ENCODE results near the gene TBRG4.

The TBRG4 gene

DNA sequence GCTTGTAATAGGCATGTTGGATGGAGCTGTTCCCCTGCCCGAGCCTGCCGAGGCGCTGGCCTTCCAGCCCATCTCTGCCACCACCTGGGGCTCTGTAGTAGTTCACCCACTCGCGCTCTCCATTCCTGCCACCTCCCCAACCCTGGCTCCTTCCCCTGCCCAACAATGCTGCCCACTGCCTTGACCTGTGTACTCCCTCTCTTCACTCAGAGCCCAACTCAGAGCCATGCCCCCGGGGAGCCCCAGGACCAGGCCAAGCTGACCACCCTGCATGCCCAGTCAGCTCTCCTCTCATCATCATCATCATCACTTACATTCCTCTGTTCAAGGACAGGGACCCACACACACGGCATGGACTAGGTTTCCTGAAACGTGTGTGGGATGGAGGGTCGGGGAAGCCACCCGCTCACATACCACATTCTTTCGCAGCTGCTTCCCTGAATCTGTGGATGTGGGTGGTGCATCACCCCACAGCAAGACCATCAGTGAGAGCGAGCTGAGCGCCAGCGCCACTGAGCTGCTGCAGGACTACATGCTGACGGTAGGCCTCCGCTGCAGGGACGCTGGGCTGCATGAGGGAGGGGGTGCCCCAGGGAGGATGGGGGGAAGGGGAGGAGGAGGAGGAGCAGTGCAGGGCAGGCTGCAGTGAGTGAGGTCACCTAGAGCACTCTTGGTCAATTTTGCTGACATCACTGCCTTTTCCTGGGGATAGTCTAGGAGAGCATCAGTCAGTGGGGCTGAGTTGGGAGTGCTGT is 38.3 kb downstream of the TBRG4 start:
- DNase-seq: no peak

DNA sequence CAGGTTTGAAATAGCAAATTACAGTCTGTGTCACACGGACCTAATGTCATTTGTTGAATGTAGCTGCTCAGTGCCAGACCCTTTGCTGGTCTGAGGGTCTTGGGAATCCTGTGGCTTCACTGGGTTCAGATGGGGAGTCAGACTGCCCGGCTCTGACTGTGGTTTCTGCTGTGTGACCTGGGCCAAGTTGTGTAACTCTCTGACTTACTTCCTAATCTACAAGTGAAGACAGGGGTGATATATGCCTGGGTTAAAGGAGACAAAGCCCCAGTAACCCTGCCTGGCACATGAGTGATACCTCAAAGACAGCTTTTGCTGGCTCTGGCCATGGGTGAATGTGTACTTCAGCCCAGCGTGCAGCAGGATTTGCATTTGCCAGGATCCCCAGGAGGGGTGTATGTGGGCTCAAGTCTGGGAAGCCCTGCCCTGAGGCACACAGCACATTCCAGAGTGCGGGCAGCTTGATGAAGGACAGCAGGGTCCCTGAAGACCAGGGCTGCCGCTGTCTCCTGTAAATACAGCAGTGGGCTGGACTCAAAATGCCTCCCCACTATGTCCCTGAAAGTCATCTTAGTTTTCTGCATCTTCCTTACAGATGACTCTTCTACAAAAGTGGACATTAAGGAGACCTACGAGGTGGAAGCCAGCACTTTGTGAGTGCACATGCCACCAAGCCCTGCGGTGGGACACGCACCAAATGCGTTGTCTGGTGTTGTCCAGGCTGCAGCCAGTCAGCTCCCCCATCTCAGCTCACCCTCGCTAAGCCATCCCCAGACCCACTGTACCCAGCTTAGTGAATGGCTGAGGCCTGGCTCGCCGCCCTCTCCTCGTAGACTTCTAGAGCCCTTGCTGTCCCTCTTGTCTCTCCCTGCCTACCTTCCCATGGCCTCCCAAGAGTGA is 39.1 kb downstream of the TBRG4 start:
- no peak for DNase-seq

DNA sequence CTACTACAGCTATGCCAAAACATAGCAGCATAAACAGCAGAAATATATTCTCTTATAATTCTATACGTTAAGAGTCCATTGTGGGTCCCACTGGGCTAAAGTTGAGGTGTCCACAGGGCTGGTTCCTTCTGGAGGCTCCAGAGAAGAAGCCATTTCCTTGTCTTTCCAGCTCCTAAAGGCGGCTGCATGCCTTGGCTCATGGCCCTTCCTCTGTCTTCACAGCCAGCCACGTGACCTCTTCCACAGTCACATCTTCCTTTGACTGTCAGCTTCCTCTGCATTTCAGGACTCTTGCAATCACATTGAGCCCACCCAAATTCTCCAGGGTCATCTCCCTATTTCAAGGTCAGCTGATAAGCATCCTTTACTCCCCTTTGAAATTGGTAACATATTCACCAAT is 40.0 kb downstream of the TBRG4 start:
- DNase-seq: no peak

DNA sequence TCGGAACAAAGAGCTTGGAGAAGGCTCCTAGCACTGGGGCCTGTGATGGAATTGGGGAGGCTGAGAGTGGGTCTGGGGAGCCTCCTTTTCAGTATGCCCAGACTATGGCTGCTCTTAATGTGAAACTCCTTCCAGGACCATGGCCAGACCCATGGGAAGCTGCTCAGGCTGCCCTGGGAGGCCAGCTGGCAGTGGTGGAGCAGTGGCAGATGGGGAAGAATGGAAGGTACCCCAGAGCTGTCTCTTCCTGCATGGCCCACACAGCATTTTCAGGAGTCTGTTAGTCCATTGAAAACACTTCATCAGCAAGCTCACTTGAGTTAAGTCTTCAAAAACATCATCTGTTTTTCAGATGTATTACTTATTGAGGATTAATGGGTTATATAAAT is 41.2 kb downstream of the TBRG4 start:
- no peak for DNase-seq

DNA sequence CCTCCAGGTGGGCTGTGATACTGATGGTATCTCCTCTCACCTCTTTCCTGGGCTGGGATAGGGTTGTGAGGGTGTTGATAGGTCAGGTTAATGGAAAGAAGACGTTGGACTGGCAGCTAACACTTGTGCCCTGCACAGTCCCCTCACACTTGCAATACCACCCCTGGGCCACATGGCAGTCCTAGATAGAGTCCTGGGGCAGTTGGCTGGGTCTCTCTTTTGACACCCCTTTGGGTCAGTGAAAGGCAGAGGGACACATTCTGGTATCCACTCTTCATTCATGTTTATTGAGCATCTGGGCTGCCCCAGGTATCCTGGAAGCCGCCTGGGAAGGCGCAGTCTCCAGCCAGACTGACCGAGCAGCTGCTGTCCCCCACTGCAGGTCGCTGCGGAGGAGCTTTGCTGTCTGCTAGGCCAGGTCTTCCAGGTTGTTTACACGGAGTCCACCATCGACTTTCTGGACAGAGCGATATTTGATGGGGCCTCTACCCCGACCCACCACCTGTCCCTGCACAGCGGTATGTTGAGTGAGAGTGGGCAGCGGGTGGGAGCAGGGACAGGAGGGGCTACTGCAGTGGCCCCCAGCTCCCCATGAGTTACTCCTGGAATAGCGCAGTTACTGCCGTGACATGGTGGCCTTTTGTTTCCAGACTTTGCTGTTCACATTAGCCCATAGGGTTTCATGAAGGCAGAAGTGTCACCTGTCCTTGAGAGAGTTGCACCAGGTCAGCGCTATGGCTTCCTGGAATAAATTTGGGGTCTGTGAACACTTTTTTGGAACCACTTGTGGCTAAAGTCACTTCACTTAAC is 41.8 kb downstream of the TBRG4 start:
- DNase-seq: no peak

DNA sequence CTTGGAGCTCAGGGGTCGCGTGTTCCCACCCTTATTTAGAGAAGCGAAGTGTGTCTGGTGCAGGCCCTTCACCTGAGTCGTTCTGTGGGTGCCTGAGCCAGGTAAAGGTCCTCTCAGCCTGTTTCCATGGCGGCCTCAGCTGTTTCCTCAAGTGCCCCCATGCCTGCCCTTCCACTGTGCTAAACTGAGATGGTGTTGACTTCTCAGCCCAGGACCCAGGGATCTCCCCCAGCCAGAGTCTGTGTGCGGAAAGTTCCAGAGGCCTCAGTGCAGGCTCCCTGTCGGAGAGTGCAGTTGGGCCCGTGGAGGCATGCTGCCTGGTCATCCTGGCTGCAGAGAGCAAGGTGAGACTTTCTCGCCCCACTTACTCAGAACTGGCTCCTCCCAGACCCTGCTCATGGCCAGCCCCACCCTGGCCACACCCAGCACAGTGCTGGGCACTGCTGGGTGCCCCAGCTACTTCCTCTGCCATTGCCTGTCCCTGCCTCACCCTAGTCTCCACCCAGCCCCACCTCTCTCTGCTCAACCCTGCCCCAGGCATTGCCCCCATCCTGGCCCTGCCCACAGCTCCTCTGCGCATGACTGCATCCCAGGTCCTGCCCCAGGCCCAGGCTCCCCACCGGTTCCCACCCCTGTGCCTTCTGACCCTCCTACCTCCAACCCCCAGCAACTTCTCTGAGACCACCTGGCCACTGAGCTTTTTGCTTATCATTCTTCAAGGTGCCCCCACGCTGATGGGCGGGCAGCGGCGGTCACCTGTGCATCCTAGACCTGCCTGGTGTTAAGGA is 43.1 kb downstream of the TBRG4 start:
- DNase-seq: no peak

DNA sequence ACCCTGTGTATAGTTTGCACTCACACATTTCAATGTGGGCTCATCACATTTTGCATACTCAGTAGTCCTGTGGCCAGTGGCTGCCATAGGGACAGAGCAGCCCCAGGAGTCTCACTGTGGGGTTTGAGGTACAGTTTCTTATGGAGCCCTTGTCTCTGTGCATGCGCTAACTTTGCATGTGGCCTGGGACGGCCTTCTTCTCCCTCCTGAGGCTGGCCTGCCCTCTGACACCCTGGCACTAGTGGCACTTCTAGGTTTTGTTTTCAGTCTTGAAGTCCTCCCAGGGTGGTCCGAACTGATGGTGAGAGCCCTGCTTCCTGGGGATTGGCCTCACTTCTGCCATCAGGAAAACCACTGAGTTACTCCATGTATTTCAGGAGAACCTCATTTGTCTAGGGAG is 43.9 kb downstream of the TBRG4 start:
- DNase-seq: no peak

DNA sequence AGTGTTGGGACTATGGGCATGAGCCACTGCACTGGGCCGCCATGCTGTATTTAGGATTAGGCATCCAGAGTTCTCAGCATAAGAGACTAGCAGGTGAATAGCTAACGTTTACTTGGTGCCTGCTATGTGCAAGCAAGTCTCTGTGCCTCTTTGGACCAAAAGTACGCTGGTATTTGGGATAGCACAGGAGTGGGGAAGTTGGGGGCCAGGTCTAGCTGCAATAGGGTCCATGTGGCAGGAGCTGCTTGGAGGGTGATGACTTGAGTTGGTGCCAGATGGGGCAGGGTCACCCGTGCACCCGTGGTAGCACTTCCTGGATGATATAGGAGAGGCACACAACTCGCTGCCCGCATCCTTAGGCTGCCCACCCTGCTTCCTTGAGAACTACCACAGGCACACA is 45.1 kb downstream of the TBRG4 start:
- no peak for DNase-seq

DNA sequence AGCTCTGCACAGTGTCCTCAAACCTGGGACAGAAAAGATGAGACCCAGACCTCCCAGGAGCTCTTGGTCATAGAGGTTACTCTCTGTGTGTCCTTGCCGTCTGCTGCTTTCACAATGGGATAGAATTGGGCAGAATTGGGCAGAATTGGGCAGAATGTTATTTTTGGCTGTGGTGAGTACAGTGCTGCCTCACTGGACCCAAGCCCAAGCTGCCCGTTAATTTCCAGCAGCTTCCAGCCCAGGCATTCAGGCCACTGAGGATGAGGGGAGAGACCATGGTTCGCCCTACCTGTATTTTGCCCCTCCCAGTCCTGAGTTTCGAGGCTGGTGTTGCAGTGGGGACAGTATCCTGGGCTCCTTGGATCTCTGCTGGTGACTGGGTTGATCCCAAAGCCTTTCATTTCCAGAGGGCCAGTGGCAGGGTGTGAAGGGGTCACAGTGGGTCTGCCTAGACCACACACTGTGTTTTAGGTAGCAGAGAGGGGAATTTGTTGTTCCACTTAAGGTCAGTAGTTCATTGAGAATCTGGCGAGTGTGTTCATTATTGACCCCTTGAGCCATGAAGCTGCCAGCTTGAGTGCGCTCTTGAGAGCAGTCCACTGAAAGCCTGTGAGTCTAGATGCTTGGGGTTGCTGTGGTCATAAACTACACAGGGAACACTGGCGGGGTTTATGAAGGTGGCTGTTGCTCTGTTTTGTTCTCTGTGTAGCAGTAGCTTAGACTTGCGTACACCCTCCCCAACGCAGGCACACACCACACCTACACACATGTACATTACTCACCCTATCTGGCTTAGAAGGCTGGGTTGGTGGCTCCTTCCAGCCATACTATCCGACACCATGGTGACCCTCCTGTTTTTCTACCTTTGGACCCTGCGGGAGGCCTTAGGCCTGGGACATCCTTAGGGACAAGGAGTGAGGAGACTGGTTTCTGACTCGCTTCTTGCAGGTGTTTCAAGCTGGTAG is 46.2 kb downstream of the TBRG4 start:
- DNase-seq: no peak

DNA sequence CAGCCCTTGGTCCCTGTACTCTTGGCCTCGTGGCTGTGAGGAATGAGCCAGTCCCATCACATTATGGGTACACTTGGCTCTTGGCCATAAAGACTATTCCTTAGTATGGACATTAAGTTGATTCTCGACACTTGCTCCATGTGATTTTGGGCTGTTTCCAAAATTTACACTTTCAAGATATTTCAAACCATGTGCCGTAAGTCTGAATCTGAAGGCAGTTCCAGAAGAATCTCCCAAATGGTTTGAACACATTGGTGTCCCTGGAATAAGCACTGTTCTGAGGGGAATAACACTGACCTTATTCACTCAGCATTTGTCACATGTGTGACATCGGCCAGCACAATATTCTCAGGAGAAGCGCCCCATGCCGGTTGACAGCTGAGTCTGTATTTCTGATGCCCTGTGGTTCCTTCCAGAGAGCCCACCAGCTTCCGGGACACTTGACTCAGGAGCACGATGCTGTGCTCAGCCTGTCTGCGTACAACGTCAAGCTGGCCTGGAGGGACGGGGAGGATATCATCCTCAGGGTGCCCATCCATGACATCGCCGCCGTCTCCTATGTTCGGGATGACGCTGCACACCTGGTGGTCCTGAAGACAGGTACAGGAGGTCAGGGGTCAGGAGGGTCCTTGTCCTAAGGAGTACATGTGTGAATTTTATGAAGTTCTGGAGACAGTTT is 47.3 kb downstream of the TBRG4 start:
- DNase-seq: no peak

DNA sequence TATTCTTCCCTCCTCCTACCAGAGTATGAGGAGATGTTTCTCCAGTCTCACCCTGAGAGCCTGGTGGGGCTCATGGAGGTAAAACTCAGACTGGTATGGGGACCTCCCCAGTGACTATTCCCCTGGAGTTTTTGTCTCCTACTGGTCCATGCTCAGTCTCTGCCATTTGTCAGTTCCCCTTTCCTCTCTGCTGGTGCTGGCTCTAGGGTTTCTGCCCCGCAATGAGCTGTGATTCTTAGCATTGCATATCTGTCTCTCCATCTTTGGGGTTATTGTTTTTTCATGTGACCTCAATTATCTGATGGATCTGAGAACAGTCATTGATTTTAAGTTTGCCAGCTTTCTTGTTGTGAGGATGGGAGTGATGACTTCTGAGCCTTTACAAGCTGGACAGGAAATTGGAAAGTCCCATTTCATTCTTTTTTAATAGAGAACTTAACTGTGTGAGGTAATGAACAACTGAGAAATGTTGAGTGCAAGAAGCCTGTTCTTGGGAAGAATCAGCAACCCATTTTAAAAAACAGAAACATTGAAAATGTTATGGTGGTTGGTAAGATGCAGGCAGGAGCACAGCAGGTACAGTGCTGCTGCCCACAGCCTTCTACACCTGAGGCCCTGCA is 49.6 kb downstream of the TBRG4 start:
- no peak for DNase-seq

DNA sequence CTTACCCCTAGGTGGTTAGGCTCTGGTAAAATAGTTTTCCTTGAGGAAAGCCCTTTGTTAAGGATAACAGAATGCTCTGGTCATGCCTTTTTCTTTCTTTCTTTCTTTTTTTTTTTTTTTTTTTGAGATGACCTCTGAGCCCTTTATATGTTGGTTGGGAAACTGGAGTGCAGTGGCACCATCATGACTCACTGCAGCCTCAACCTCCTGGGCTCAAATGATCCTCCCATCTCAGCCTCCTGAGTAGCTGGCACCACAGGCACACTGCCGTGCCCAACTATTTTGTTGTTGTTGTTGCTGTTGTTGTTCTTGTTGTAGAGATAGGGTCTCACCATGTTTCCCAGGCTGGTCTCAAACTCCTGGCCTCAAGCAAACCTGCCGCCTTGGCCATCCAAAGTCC is 50.1 kb downstream of the TBRG4 start:
- DNase-seq: no peak

DNA sequence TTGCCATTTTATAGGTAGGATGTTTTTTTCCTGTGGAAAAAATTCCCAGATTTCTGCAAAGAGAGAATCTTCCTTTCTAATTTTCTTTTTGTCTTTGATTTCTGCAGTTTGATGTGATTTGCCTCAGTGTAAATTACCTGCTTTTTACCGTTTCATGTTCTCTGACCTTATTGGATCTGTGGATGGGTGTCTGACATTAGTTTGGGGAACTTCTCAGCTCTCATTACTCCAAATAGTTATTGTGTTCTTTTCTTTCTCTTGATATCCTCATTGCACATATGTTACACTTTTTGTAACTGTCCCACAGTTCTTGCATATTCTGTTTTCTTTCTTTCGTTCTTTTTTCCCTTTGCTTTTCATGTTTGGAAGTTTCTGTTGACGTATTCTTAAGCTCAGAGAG is 51.2 kb downstream of the TBRG4 start:
- no peak for DNase-seq

DNA sequence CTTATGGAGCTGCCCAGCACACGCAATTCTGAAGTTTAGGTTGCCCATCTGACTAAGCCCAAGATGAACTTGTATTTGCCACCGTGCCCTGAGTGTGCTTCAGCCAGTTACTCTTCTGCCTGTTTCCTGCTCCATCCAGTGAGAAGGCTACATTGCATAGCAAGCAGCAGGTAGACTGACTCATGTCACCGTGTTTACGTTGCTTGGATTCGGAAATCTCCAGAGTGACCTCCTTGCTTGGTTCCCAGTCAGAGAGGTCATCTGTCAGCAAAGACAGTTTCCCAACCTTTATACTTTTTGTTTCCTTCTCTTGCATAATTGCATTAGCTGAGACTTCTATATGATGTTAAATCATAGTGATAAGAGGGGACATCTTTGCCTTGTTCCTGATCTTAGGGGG is 53.6 kb downstream of the TBRG4 start:
- DNase-seq: no peak

DNA sequence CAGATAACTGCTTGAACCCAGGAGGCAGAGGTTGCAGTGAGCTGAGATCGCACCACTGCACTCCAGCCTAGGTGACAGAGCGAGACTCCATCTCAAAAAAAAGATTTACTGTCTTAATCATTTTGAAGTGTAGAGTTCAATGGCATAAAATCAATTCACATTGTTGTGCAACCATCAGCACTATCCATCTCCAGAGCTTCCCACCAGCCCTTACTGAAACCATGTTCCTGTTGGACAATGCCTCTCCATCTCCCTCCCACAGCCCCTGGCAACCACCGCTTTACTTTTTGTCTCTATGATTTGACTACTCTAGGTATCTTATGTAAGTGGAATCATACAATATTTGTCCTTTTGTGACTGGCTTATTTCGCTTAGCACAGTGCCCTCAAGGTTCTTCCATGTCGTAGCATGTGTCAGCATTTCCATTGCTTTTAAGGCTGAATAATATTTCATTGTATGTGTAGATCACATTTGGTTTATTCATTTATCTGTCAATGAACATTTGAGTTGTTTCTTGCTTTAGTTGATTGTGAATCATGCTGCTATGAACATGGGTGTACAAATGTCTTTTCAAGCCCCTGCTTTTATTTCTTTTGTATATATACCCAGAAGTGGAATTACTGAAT is 55.8 kb downstream of the TBRG4 start:
- DNase-seq: no peak

DNA sequence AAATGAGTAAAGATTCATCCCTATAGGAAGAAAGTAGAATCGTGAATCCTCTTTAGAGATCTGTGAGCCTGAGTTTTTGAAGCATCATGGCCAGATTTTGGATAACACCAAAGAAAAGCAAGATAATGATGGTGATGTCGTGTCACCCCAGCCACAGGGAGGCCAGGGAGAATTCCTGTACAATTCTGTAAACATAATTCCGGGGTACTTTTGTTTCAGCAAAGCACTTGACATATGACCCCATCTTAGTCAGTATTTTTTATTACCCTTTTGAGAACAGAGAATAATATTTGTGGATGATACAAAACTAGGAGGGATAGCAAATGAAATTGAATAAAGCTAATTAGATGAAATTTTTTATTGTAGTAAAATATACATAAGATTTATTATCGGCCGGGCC is 56.5 kb downstream of the TBRG4 start:
- DNase-seq: no peak

DNA sequence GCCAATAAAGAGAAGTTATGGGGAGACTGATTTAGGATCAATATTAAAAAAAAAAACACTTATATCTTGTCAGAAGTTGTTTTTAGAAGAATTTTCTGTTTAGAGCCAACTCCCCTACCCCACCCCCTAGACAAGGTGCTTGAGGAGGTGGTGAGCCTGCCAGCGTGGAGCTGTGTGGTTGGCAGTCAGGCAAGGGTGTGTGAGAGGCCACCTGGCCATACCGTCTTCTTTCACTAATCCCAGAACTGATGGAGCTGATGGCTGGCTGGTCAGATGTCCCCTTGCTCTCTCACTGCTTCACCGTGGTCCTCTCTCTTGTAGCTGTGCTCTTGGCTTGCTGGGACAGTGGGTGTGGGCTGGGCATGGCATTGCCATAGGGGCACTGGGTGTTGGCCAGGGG is 57.1 kb downstream of the TBRG4 start:
- no peak for DNase-seq

DNA sequence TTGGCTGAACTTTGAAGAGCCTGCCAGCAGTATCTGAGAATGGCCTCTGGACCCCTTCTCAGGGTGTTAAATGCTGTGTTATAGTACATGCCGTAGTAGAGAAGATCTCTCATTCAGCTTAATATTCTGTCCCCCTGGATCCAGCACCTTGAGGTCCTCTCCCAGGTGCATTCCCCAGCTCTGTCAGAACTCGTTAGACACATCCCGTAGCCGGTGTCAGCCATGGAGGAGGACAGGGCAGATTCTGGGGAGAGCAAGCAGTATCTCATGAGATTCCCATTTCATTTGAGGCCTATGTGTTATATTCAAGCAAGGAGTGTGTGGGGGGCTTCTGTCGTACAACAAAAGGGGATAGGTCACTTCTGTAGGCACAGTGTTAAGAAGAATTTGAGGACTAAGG is 57.6 kb downstream of the TBRG4 start:
- DNase-seq: no peak

DNA sequence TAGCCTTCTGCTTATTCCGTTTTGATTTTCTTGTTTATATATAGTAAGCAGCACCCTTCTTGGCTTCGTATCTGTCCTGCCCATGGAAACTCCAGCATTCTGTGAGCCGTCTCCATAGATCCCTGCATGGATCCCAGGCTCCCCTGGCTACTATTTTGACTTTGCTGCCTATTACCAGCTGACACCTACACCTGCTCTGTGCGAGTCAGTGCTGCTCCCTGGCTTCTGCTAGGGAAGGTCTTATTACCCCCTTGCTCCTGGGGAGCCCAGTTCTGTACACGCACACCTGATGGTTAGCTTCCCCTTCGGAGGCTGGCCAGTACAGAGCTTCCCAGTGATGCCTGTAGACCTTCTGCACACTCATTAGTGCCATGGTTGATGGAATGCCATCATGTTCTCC is 58.1 kb downstream of the TBRG4 start:
- DNase-seq: no peak

DNA sequence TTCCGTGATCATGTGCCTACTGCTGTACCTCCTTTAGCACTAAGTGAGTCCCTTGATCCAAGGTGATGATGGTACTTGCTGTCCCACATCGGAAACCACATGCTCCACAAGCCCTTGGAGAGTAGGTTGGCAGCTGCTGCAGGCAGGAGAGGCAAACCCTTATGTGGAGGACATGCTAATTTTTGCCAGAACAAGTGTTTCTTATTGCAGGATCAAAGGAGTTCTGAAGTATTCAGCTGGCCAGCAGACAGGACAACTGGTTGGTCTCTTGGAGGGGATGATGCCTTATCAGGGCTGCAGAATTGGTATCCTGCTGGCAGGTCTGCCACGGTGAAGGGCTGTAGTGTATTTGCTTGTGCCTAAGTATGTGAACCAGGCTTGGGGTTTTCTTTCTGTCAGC is 59.5 kb downstream of the TBRG4 start:
- DNase-seq: no peak
